WTC11 (cell line): ENCODE data around the gene HNRNPUL1.

Experiments used
- ATF1 ChIP-seq: sonication (generic); formaldehyde crosslinking; IDR thresholded peaks from 2 replicates; pipeline ENCODE4 v1.8.1; 2023; ENCODE audit warnings: mild to moderate bottlenecking, moderate library complexity, missing genetic modification reagents
- CTCF ChIP-seq: fragments of 200-600 bp; IDR thresholded peaks from 2 replicates; pipeline ENCODE4 v1.8.0; 2022; ENCODE audit warnings: antibody characterized with exemption
- ETV6 ChIP-seq: sonication (generic); formaldehyde crosslinking; IDR thresholded peaks from 2 replicates; pipeline ENCODE4 v1.8.1; 2022; ENCODE audit warnings: mild to moderate bottlenecking, missing genetic modification reagents
- NFE2L1 ChIP-seq: sonication (generic); formaldehyde crosslinking; IDR thresholded peaks from 2 replicates; pipeline ENCODE4 v1.8.1; 2023; ENCODE audit warnings: missing genetic modification reagents
- USF2 ChIP-seq: sonication (generic); formaldehyde crosslinking; IDR thresholded peaks from 2 replicates; pipeline ENCODE4 v1.8.1; 2023; ENCODE audit warnings: mild to moderate bottlenecking, missing genetic modification reagents, moderate library complexity

GRCh38 chr19:41219924-41220567 is 44.1 kb upstream of the HNRNPUL1 start:
- TF ChIP-seq CTCF (no peak), NFE2L1 (CRISPR knock-in tag) (no peak), ATF1 (CRISPR knock-in tag) (no peak), USF2 (CRISPR knock-in tag) (no peak), ETV6 (no peak)
